Measurements from ENCODE around the gene NFKBIZ.

NFKBIZ gene

DNA sequence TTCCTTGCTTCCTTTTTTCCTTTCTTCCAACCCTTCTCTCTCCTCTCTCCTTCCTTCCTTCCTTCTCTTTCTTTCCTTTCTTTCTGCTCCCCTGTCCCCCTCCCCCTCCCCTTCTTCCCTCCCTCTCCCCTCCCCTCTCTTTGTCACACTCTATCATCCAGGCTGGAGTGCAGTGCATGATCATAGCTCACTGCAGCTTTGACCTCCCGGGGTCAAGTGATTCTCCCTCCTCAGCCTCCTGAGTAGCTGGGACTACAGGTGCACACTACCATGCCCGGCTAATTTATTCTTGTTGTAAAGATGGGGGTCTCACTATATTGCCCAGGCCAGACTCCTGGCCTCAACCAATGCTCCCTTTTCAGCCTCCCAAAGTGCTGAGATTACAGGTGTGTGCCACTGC lies 18.7 kb downstream of the NFKBIZ start:
- DNase-seq (ENCODE audit: low spot score): no peak
- TF ChIP-seq, protein P1, sequence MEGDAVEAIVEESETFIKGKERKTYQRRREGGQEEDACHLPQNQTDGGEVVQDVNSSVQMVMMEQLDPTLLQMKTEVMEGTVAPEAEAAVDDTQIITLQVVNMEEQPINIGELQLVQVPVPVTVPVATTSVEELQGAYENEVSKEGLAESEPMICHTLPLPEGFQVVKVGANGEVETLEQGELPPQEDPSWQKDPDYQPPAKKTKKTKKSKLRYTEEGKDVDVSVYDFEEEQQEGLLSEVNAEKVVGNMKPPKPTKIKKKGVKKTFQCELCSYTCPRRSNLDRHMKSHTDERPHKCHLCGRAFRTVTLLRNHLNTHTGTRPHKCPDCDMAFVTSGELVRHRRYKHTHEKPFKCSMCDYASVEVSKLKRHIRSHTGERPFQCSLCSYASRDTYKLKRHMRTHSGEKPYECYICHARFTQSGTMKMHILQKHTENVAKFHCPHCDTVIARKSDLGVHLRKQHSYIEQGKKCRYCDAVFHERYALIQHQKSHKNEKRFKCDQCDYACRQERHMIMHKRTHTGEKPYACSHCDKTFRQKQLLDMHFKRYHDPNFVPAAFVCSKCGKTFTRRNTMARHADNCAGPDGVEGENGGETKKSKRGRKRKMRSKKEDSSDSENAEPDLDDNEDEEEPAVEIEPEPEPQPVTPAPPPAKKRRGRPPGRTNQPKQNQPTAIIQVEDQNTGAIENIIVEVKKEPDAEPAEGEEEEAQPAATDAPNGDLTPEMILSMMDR (IDR thresholded peaks at IDR 0.05; ENCODE audit: borderline replicate concordance, control extremely low read depth, extremely low read depth, insufficient read depth, missing control alignments): no peak
- in situ Hi-C loops (cut with MboI; ENCODE audit: low sequenced_read_pairs, unreplicated experiment): no loop called here

GRCh38 chr3:101868534-101869464 lies 19.5 kb downstream of the NFKBIZ start:
- in situ Hi-C loops (cut with MboI; ENCODE audit: low sequenced_read_pairs, unreplicated experiment): no loop called here
- TF ChIP-seq, protein P1 (IDR thresholded peaks at IDR 0.05; ENCODE audit: borderline replicate concordance, control extremely low read depth, extremely low read depth, insufficient read depth, missing control alignments): no peak
- DNase-seq (ENCODE audit: low spot score): no peak

DNA sequence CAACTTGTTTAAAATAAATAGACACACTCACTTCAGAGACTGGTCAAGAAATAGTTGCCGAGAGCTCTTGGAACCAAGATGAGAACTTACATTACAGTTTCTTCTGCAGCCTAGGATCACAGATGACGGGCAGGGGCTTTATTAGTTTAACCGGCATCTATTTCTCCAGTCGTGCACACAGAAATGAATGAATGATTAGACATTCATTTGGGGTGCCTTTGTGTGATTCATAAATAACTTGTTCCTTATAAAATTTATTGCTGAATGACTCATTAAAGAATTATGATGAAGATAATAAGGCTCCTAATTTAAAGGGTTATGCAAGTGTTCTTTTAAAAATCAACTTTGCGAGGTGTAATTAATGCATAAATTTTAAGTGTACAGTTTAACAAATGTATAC lies 20.8 kb downstream of the NFKBIZ start:
- in situ Hi-C loops (cut with MboI; ENCODE audit: low sequenced_read_pairs, unreplicated experiment): no loop called here
- TF ChIP-seq, protein P1 (IDR thresholded peaks at IDR 0.05; ENCODE audit: borderline replicate concordance, control extremely low read depth, extremely low read depth, insufficient read depth, missing control alignments): no peak
- DNase-seq (ENCODE audit: low spot score): no peak

GRCh38 chr3:101873619-101874018 lies 24.3 kb downstream of the NFKBIZ start:
- DNase-seq (ENCODE audit: low spot score): no peak
- TF ChIP-seq, protein P1 (IDR thresholded peaks at IDR 0.05; ENCODE audit: borderline replicate concordance, control extremely low read depth, extremely low read depth, insufficient read depth, missing control alignments): no peak
- in situ Hi-C loops (cut with MboI; ENCODE audit: low sequenced_read_pairs, unreplicated experiment): no loop called here

- in situ Hi-C loops (cut with MboI; ENCODE audit: low sequenced_read_pairs, unreplicated experiment): no loop called here
- TF ChIP-seq, protein P1 (IDR thresholded peaks at IDR 0.05; ENCODE audit: borderline replicate concordance, control extremely low read depth, extremely low read depth, insufficient read depth, missing control alignments): no peak
- no peak for DNase-seq (ENCODE audit: low spot score)
Measured at GRCh38 chr3:101876142-101876541, 26.8 kb downstream of the NFKBIZ start.

GRCh38 chr3:101878589-101878988 lies 29.3 kb downstream of the NFKBIZ start:
- no peak for DNase-seq (ENCODE audit: low spot score)
- in situ Hi-C loops (cut with MboI; ENCODE audit: low sequenced_read_pairs, unreplicated experiment): no loop called here

More at GRCh38 chr3:101878589-101878988, 29.3 kb downstream of the NFKBIZ start:
- TF ChIP-seq, protein P1 (IDR thresholded peaks at IDR 0.05; ENCODE audit: borderline replicate concordance, control extremely low read depth, extremely low read depth, insufficient read depth, missing control alignments): no peak

Measured in GM13976 (cell line).